ENCODE data around the gene TCTN2. TPM values are rescaled to one million over a fixed set of nuclear protein-coding genes. Genes with fewer than 3 reads are reported as not detected.

The TCTN2 gene
- total and polyA plus RNA-seq, 9 of the 15 experiments (the other 6 are each of a cell fraction or from before 2014, with no cell fraction given), result 0.58 to 5.5 (median 3.6) TPM

GRCh38 chr12:123670882-123671728 is at the start of gene TCTN2 (continued):
- TF ChIP-seq TSHZ1 (CRISPR knock-in tag; IDR thresholded peaks at IDR 0.05) (no peak), TAF9B (IDR thresholded peaks at IDR 0.05; ENCODE audit: partially characterized antibody) (no peak), SAP30 (IDR thresholded peaks at IDR 0.05; ENCODE audit: borderline replicate concordance, insufficient read depth, low read depth, low read length, poor library complexity, severe bottlenecking) (peak; percentile 96), NR2C1 (IDR thresholded peaks at IDR 0.05) (no peak), NR2C1 (tag; IDR thresholded peaks at IDR 0.05) (no peak), TAF7 (tag; IDR thresholded peaks at IDR 0.05) (no peak), BACH1 (tag; IDR thresholded peaks at IDR 0.05) (no peak), HCFC1 (IDR thresholded peaks at IDR 0.05; ENCODE audit: low read depth, low read length) (peak; percentile 40; the same call in 1 of the 2 replicates), ZNF77 (CRISPR knock-in tag; IDR thresholded peaks at IDR 0.05) (no peak), MTF1 (CRISPR knock-in tag; IDR thresholded peaks at IDR 0.05; ENCODE audit: borderline replicate concordance) (no peak), MYC (IDR thresholded peaks at IDR 0.05; ENCODE audit: low read depth, low read length) (0 out of 2 replicates have a peak, but pooled peaks have one; percentile 12), MYC (CRISPR knock-in tag; IDR thresholded peaks at IDR 0.05; ENCODE audit: borderline replicate concordance, low read depth) (no peak), MYBL2 (IDR thresholded peaks at IDR 0.05; ENCODE audit: low read depth) (no peak), MYBL2 (CRISPR knock-in tag; IDR thresholded peaks at IDR 0.05; ENCODE audit: borderline replicate concordance) (no peak), ZFX (CRISPR knock-in tag; IDR thresholded peaks at IDR 0.05) (peak; percentile 79), MIER1 (IDR thresholded peaks at IDR 0.05; ENCODE audit: low read depth) (no peak), SNRNP70 (optimal IDR thresholded peaks at IDR 0.05; ENCODE audit: low read depth, low read length) (no peak), CGGBP1 (CRISPR knock-in tag; IDR thresholded peaks at IDR 0.05) (no peak), THRB (CRISPR knock-in tag; conservative IDR thresholded peaks at IDR 0.05) (no peak)

All from K562 (cell line).